SK-N-SH treated with all-trans-retinoic acid at 6 μM for 48 hours (cell line): ENCODE results near the gene SYVN1.

ENCODE experiments used
- ARNTL ChIP-seq: fragments of 450-650 bp; formaldehyde crosslinking; IDR thresholded peaks from 2 replicates; pipeline ENCODE4 v1.5.0; 2020; ENCODE audit warnings: low read depth, mild to moderate bottlenecking, moderate library complexity, borderline replicate concordance
- CSDC2 ChIP-seq: fragments of 250-450 bp; sonication (Bioruptor Pico); IDR thresholded peaks from 2 replicates; pipeline ENCODE4 v1.5.0; 2020; ENCODE audit warnings: mild to moderate bottlenecking, moderate library complexity
- GLIS3 ChIP-seq: fragments of 250-450 bp; sonication (Bioruptor Pico); IDR thresholded peaks from 2 replicates; pipeline ENCODE4 v1.5.0; 2020; ENCODE audit warnings: mild to moderate bottlenecking, moderate library complexity
- ISL1 ChIP-seq: fragments of 250-450 bp; sonication (Bioruptor Pico); IDR thresholded peaks from 2 replicates; pipeline ENCODE4 v2.1.2; 2022; ENCODE audit warnings: mild to moderate bottlenecking, moderate library complexity
- PATZ1 ChIP-seq: fragments of 250-450 bp; sonication (Bioruptor Pico); IDR thresholded peaks from 2 replicates; pipeline ENCODE4 v1.8.0; 2020; ENCODE audit warnings: mild to moderate bottlenecking, moderate library complexity, borderline replicate concordance
- PPARA ChIP-seq: fragments of 250-450 bp; sonication (Bioruptor Pico); IDR thresholded peaks from 2 replicates; pipeline ENCODE4 v1.5.0; 2020; ENCODE audit warnings: mild to moderate bottlenecking, borderline replicate concordance
- TCF4 ChIP-seq: fragments of 250-450 bp; sonication (Bioruptor Pico); IDR thresholded peaks from 2 replicates; pipeline ENCODE4 v1.8.0; 2021; ENCODE audit warnings: mild to moderate bottlenecking, moderate library complexity, borderline replicate concordance
- ZC3H10 ChIP-seq: fragments of 250-450 bp; sonication (Bioruptor Pico); IDR thresholded peaks from 2 replicates; pipeline ENCODE4 v1.5.1; 2021; ENCODE audit warnings: mild to moderate bottlenecking, moderate library complexity
- ZFP3 ChIP-seq: fragments of 250-450 bp; sonication (Bioruptor Pico); IDR thresholded peaks from 2 replicates; pipeline ENCODE4 v1.5.0; 2020; ENCODE audit warnings: mild to moderate bottlenecking, moderate library complexity
- ZFP30 ChIP-seq: fragments of 450-650 bp; formaldehyde crosslinking; IDR thresholded peaks from 2 replicates; pipeline ENCODE4 v1.5.0; 2022; ENCODE audit warnings: mild to moderate bottlenecking, moderate library complexity
- ZNF565 ChIP-seq: fragments of 450-650 bp; formaldehyde crosslinking; conservative IDR thresholded peaks from 2 replicates; pipeline ENCODE4 v1.5.0; 2020; ENCODE audit warnings: low read depth, mild to moderate bottlenecking, moderate library complexity
- ZNF70 ChIP-seq: fragments of 450-650 bp; formaldehyde crosslinking; IDR thresholded peaks from 2 replicates; pipeline ENCODE4 v1.5.0; 2020; ENCODE audit warnings: mild to moderate bottlenecking, moderate library complexity
- TF ChIP-seq, protein P1 (sequence below): fragments of 250-450 bp; sonication (Bioruptor Pico); IDR thresholded peaks from 2 replicates; pipeline ENCODE4 v1.5.1; 2020; ENCODE audit warnings: low read depth, mild to moderate bottlenecking, moderate library complexity
- TF ChIP-seq, protein P2 (sequence below): fragments of 250-450 bp; sonication (Bioruptor Pico); IDR thresholded peaks from 2 replicates; pipeline ENCODE4 v1.5.0; 2020; ENCODE audit warnings: mild to moderate bottlenecking, moderate library complexity

GRCh38 chr11:65113361-65113756, 21.0 kb downstream of the SYVN1 start:
- TF ChIP-seq ZC3H10 (CRISPR knock-in tag) (no peak), ZFP3 (CRISPR knock-in tag) (no peak), PATZ1 (CRISPR knock-in tag) (no peak), TCF4 (no peak), ZNF565 (CRISPR knock-in tag) (no peak), CSDC2 (CRISPR knock-in tag) (no peak), ZNF70 (CRISPR knock-in tag) (no peak), PPARA (CRISPR knock-in tag) (no peak), ARNTL (CRISPR knock-in tag) (no peak), ZFP30 (CRISPR knock-in tag) (no peak), ISL1 (CRISPR knock-in tag) (no peak), GLIS3 (CRISPR knock-in tag) (no peak)
- TF ChIP-seq, protein P1, sequence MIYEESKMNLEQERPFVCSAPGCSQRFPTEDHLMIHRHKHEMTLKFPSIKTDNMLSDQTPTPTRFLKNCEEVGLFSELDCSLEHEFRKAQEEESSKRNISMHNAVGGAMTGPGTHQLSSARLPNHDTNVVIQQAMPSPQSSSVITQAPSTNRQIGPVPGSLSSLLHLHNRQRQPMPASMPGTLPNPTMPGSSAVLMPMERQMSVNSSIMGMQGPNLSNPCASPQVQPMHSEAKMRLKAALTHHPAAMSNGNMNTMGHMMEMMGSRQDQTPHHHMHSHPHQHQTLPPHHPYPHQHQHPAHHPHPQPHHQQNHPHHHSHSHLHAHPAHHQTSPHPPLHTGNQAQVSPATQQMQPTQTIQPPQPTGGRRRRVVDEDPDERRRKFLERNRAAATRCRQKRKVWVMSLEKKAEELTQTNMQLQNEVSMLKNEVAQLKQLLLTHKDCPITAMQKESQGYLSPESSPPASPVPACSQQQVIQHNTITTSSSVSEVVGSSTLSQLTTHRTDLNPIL (CRISPR knock-in tag), result no peak
- TF ChIP-seq, protein P2, sequence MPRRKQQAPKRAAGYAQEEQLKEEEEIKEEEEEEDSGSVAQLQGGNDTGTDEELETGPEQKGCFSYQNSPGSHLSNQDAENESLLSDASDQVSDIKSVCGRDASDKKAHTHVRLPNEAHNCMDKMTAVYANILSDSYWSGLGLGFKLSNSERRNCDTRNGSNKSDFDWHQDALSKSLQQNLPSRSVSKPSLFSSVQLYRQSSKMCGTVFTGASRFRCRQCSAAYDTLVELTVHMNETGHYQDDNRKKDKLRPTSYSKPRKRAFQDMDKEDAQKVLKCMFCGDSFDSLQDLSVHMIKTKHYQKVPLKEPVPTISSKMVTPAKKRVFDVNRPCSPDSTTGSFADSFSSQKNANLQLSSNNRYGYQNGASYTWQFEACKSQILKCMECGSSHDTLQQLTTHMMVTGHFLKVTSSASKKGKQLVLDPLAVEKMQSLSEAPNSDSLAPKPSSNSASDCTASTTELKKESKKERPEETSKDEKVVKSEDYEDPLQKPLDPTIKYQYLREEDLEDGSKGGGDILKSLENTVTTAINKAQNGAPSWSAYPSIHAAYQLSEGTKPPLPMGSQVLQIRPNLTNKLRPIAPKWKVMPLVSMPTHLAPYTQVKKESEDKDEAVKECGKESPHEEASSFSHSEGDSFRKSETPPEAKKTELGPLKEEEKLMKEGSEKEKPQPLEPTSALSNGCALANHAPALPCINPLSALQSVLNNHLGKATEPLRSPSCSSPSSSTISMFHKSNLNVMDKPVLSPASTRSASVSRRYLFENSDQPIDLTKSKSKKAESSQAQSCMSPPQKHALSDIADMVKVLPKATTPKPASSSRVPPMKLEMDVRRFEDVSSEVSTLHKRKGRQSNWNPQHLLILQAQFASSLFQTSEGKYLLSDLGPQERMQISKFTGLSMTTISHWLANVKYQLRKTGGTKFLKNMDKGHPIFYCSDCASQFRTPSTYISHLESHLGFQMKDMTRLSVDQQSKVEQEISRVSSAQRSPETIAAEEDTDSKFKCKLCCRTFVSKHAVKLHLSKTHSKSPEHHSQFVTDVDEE (CRISPR knock-in tag), result no peak
